Neural crest cell (in vitro differentiated cells): ENCODE data around the gene B4GALNT3. TPM values are rescaled to one million over a fixed set of nuclear protein-coding genes. Genes with fewer than 3 reads are reported as not detected.

Experiments
- DNase-seq: peaks from one replicate; pipeline ENCODE4 v3.0.0; 2021; ENCODE audit warnings: low read depth, mixed read lengths, low spot score
- H3K27ac Mint-ChIP-seq: one replicate; pipeline ENCODE4 v1.8.0; 2021; ENCODE audit warnings: mild to moderate bottlenecking, mixed read lengths; ENCODE audit not compliant: unreplicated experiment
- H3K27me3 Mint-ChIP-seq: 2 replicates; pipeline ENCODE4 v1.8.0; 2021; ENCODE audit warnings: low read depth, mild to moderate bottlenecking, mixed read lengths
- H3K36me3 Mint-ChIP-seq: 2 replicates; pipeline ENCODE4 v1.8.0; 2021; ENCODE audit warnings: low read depth, mild to moderate bottlenecking, mixed read lengths
- H3K4me1 Mint-ChIP-seq: 2 replicates; pipeline ENCODE4 v1.8.0; 2021; ENCODE audit warnings: mixed read lengths
- H3K4me3 Mint-ChIP-seq: one replicate; pipeline ENCODE4 v1.8.0; 2021; ENCODE audit warnings: mild to moderate bottlenecking, mixed read lengths
- H3K9me3 Mint-ChIP-seq: 2 replicates; pipeline ENCODE4 v1.8.0; 2021; ENCODE audit warnings: mixed read lengths
- total RNA-seq: library from RNA; stranded (reverse); gene quantifications from 2 replicates; pipeline ENCODE4 v1.2.1, GENCODE V29; 2021
- TF ChIP-seq, protein P1 (sequence below): fragments of 200-600 bp; sonication (generic); conservative IDR thresholded peaks from 2 replicates; pipeline ENCODE4 v1.5.0; 2021; ENCODE audit warnings: antibody characterized with exemption, mild to moderate bottlenecking

B4GALNT3 gene
- total RNA-seq, 1 donor from 2014 or later, result 2.6 TPM

- no peak overlapping the region for H3K27ac Mint-ChIP-seq
- DNase-seq, result no peak
- no peak overlapping the region for H3K4me3 Mint-ChIP-seq
- TF ChIP-seq, protein P1, sequence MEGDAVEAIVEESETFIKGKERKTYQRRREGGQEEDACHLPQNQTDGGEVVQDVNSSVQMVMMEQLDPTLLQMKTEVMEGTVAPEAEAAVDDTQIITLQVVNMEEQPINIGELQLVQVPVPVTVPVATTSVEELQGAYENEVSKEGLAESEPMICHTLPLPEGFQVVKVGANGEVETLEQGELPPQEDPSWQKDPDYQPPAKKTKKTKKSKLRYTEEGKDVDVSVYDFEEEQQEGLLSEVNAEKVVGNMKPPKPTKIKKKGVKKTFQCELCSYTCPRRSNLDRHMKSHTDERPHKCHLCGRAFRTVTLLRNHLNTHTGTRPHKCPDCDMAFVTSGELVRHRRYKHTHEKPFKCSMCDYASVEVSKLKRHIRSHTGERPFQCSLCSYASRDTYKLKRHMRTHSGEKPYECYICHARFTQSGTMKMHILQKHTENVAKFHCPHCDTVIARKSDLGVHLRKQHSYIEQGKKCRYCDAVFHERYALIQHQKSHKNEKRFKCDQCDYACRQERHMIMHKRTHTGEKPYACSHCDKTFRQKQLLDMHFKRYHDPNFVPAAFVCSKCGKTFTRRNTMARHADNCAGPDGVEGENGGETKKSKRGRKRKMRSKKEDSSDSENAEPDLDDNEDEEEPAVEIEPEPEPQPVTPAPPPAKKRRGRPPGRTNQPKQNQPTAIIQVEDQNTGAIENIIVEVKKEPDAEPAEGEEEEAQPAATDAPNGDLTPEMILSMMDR, result no peak
- H3K4me1 Mint-ChIP-seq, result peaks cover 7% of the 10 kb centered on the region
- no peaks in the 10 kb centered on the region for H3K27me3 Mint-ChIP-seq
- peaks cover 4% of the 10 kb centered on the region for H3K36me3 Mint-ChIP-seq
- H3K9me3 Mint-ChIP-seq, result peaks cover 11% of the 10 kb centered on the region
Observed at GRCh38 chr12:527729-528128, 68.0 kb downstream of the B4GALNT3 start.

DNA sequence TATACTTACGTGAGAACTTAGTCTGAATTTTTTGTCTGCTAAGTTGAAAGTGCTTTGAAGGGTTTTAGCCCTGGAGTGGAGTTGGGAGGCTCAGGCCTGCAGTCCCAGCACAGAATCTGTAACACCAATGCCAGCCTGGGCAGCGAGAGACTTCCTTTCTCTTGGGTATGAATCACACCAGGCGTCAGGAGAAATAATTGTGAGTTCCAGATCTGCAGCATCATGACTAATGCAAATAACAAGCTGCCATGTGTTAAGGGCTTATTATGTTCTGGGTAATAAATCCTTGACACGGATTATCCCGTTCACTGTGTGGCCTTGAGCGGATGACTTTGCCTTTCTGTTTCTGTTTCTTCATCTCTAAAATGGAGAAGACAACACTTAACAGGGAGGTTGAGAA, 70.6 kb downstream of the B4GALNT3 start:
- peaks cover 11% of the 10 kb centered on the region for H3K9me3 Mint-ChIP-seq
- H3K36me3 Mint-ChIP-seq, result peaks cover 4% of the 10 kb centered on the region
- no peak overlapping the region for H3K4me3 Mint-ChIP-seq
- DNase-seq, result no peak
- H3K4me1 Mint-ChIP-seq, result no peaks in the 10 kb centered on the region
- H3K27me3 Mint-ChIP-seq, result no peaks in the 10 kb centered on the region
- no peak overlapping the region for H3K27ac Mint-ChIP-seq
- TF ChIP-seq, protein P1, result no peak

DNA sequence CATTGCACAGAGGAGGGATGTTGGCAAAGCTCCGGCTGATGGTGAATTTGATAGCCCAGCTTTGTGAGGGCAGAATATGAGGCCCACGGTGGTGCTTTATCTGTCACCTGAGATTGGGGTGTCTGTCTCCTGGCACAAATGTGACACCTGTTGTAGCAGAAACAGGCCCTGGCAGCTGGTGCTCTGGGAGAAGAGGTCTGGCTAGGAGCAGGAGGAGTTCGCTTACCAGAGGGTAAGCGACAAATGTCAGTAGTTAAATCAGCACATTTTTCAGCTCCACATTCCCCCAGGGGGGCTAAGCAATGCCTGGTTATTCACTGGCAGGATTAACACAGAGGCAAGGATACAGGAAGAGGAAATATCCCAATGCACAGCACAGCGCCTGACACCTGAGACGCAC, 71.1 kb downstream of the B4GALNT3 start:
- H3K27me3 Mint-ChIP-seq, result no peaks in the 10 kb centered on the region
- H3K27ac Mint-ChIP-seq, result no peak overlapping the region
- H3K36me3 Mint-ChIP-seq, result peaks cover 4% of the 10 kb centered on the region
- no peaks in the 10 kb centered on the region for H3K4me1 Mint-ChIP-seq
- TF ChIP-seq, protein P1, result no peak
- H3K4me3 Mint-ChIP-seq, result no peak overlapping the region
- H3K9me3 Mint-ChIP-seq, result peaks cover 11% of the 10 kb centered on the region
- no peak for DNase-seq

DNA sequence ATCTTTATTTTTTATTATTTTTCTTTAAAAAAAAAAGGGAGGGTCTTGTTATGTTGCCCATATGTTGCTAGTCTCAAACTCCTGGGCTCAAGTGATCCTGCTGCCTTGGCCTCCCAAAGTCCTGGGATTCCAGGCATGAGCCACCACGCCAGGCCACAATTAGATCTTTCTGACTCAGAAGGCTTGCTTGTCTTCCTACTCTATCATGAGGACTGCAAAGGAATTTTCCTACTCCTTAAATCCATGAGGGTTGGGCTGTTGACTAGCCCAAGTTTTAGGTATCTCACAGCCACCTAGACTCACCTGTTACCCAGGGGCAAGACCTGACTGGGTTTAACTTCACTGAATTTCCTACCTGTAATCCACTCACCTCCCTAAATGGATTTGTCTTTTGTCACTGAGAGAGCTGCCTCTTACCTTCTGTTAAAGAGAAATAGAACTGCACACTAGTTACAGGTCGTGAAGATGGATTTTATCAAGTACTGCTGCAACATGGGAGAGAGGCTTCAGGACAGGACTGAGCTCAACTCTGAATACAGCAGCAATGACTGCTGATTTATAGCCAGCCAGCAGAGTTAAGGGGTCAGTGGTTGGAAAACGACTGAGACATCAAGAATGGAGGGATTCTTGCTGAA, 72.3 kb downstream of the B4GALNT3 start:
- Mint-ChIP-seq H3K9me3 (peaks cover 11% of the 10 kb centered on the region), H3K4me3 (no peak overlapping the region), H3K4me1 (peaks cover 6% of the 10 kb centered on the region), H3K36me3 (peaks cover 4% of the 10 kb centered on the region), H3K27me3 (no peaks in the 10 kb centered on the region), H3K27ac (no peak overlapping the region)
- TF ChIP-seq, protein P1, result no peak
- DNase-seq, result no peak

DNA sequence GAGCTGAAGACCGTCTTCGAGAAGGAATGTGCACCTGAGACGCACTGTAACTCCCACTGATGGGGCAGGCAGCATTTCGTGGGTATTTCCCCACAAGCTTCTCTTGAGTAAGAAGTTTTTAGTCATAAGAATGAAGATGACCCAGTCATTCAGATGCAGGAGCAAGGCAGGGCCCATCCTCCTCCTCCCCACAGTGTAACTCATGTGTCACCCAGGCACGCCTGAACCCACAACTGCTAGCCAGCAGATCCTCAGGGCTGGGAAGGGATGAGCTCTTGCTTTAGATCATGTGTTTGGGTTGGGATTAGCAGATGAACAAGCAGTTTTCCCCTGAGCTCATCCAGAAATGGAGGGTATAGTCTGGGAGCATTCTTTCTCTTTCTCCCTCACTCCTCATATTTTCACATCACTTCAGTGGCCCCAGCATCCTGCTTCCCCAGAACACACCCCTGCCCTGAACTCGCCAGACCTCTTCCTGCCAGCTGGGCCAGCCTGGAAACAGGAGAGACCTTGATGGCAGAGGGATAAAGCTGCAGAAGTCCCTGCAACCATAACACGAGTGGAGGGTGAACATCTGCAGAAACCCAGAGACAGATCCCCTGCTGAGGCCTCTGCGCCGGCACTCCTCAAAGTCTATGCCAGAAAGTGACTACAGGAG, 73.3 kb downstream of the B4GALNT3 start:
- peaks cover 6% of the 10 kb centered on the region for H3K4me1 Mint-ChIP-seq
- no peak for DNase-seq
- peaks cover 4% of the 10 kb centered on the region for H3K36me3 Mint-ChIP-seq
- no peak overlapping the region for H3K4me3 Mint-ChIP-seq
- peaks cover 11% of the 10 kb centered on the region for H3K9me3 Mint-ChIP-seq
- H3K27ac Mint-ChIP-seq, result no peak overlapping the region
- TF ChIP-seq, protein P1, result no peak
- no peaks in the 10 kb centered on the region for H3K27me3 Mint-ChIP-seq
